HG02642 (cell line): Measurements from ENCODE around the gene CTU1.

ENCODE experiments used
- ATAC-seq: cut with Tn5 transposase; IDR thresholded peaks from one replicate; pipeline ENCODE4 v1.9.1; 2021; ENCODE audit warnings: mild to moderate bottlenecking; ENCODE audit not compliant: unreplicated experiment, poor library complexity

The CTU1 gene

DNA sequence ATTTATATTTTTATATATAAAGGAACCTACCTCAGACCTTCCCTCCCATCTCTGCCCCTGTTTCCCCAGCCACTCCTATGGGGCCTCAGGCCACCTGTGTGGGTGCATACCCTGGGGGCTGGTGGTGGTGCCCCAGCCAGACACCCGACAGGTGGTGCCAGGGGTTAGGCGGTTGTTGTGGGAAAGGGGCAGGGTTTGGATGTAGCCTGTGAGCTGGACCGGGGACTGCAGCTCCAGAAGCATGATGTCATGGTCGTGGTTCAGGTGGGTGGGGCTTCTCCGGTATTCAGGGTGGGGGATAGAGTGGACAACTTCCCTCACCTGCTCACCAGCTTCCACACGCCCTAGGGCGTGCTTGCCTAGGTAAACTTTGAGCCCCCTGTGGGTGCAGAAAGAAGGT is 48.5 kb downstream of the CTU1 start:
- no peak for ATAC-seq

DNA sequence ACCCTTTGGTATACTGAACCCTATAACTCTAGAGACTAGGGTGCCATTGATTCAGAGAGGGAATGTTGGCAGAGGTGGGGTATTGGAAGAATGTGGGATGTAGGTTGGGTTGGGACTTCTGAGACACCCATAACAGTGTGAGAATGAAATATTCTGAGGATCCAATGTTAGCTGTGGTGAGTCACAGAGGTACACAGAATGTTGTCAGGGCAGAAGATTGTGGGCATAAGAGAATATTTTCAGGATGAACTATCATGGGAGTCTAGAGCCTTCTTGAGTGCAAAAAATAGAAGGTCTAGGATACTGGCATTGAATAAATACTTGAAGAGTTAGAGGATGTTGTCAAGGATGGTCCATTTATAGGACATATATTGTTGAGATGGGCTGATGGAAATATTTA is 52.3 kb downstream of the CTU1 start:
- ATAC-seq, result no peak
